Measurements from ENCODE around the gene GYS2.

Gene GYS2

GRCh38 chr12:21509768-21510167, 94.9 kb downstream of the GYS2 start:
- H3K27me3 Mint-ChIP-seq, result no peaks in the 10 kb centered on the region
- H3K4me1 Mint-ChIP-seq, result peaks cover 20% of the 10 kb centered on the region
- ATAC-seq (replicated peaks; ENCODE audit: extremely low read depth, poor library complexity, severe bottlenecking), result no peak
- H3K9me3 Mint-ChIP-seq, result no peaks in the 10 kb centered on the region
- DNase-seq (ENCODE audit: low spot score in 2 of 2), result no peak
- H3K27ac Mint-ChIP-seq (ENCODE audit: low read depth), result peak overlapping the region; percentile 84
- H3K36me3 Mint-ChIP-seq (ENCODE audit: insufficient read depth), result peaks cover 30% of the 10 kb centered on the region
- peak overlapping the region; percentile 39 for H3K4me3 Mint-ChIP-seq

- peak overlapping the region; percentile 23 for H3K27ac Mint-ChIP-seq (ENCODE audit: low read depth)
- peaks cover 35% of the 10 kb centered on the region for H3K4me1 Mint-ChIP-seq
- H3K9me3 Mint-ChIP-seq, result no peaks in the 10 kb centered on the region
- no peak overlapping the region for H3K4me3 Mint-ChIP-seq
- H3K36me3 Mint-ChIP-seq (ENCODE audit: insufficient read depth), result peaks cover 24% of the 10 kb centered on the region
- H3K27me3 Mint-ChIP-seq, result no peaks in the 10 kb centered on the region
- ATAC-seq (replicated peaks; ENCODE audit: extremely low read depth, poor library complexity, severe bottlenecking), result no peak
- no peak for DNase-seq (ENCODE audit: low spot score in 2 of 2)
These were observed 96.8 kb downstream of the GYS2 start for GRCh38 chr12:21507849-21508248.

GRCh38 chr12:21505888-21506287, 98.8 kb downstream of the GYS2 start:
- H3K27ac Mint-ChIP-seq (ENCODE audit: low read depth), result no peak overlapping the region
- peaks cover 42% of the 10 kb centered on the region for H3K4me1 Mint-ChIP-seq
- H3K9me3 Mint-ChIP-seq, result no peaks in the 10 kb centered on the region
- H3K4me3 Mint-ChIP-seq, result no peak overlapping the region
- ATAC-seq (replicated peaks; ENCODE audit: extremely low read depth, poor library complexity, severe bottlenecking) (no peak), DNase-seq (ENCODE audit: low spot score in 2 of 2) (no peak)
- peaks cover 18% of the 10 kb centered on the region for H3K36me3 Mint-ChIP-seq (ENCODE audit: insufficient read depth)
- H3K27me3 Mint-ChIP-seq, result no peaks in the 10 kb centered on the region

- Mint-ChIP-seq H3K4me3 (no peak overlapping the region), H3K4me1 (peaks cover 38% of the 10 kb centered on the region), H3K27me3 (no peaks in the 10 kb centered on the region), H3K36me3 (ENCODE audit: insufficient read depth) (peaks cover 11% of the 10 kb centered on the region), H3K9me3 (no peaks in the 10 kb centered on the region), H3K27ac (ENCODE audit: low read depth) (no peak overlapping the region)
- DNase-seq (ENCODE audit: low spot score in 2 of 2), result no peak
- ATAC-seq (replicated peaks; ENCODE audit: extremely low read depth, poor library complexity, severe bottlenecking), result no peak
These were observed 101.8 kb downstream of the GYS2 start for GRCh38 chr12:21502872-21503271.

- Mint-ChIP-seq H3K36me3 (ENCODE audit: insufficient read depth) (peaks cover 16% of the 10 kb centered on the region), H3K9me3 (no peaks in the 10 kb centered on the region), H3K4me3 (no peak overlapping the region), H3K27ac (ENCODE audit: low read depth) (no peak overlapping the region), H3K27me3 (no peaks in the 10 kb centered on the region), H3K4me1 (peaks cover 40% of the 10 kb centered on the region)
- ATAC-seq (replicated peaks; ENCODE audit: extremely low read depth, poor library complexity, severe bottlenecking), result peak; percentile 10
- peak in 1 of 2 donors; percentile 11 for DNase-seq (ENCODE audit: low spot score in 2 of 2)
These were observed 102.5 kb downstream of the GYS2 start for GRCh38 chr12:21502164-21502496.

- H3K4me3 Mint-ChIP-seq, result no peak within 1 kb of the TSS
- peaks cover 40% of the 10 kb centered on the region for H3K4me1 Mint-ChIP-seq
- ATAC-seq (replicated peaks; ENCODE audit: extremely low read depth, poor library complexity, severe bottlenecking), result peak; percentile 98
- H3K27me3 Mint-ChIP-seq, result no peaks in the 10 kb centered on the region
- DNase-seq (ENCODE audit: low spot score in 2 of 2), result peak; percentile 77 to 88
- H3K9me3 Mint-ChIP-seq, result no peaks in the 10 kb centered on the region
- peaks cover 21% of the 10 kb centered on the region for H3K36me3 Mint-ChIP-seq (ENCODE audit: insufficient read depth)
- H3K27ac Mint-ChIP-seq (ENCODE audit: low read depth), result no peak within 1 kb of the TSS
These were observed 103.1 kb downstream of the GYS2 start, which contains the start of the genes GOLT1B and RECQL for GRCh38 chr12:21501258-21502163. GOLT1B (plus strand) TSS chr12:21501789; CDS start chr12:21501924, 135 bp downstream. RECQL (minus strand) TSS chr12:21501635; CDS start chr12:21499570, 2,065 bp downstream.

- no peak overlapping the region for H3K27ac Mint-ChIP-seq (ENCODE audit: low read depth)
- ATAC-seq (replicated peaks; ENCODE audit: extremely low read depth, poor library complexity, severe bottlenecking), result peak; percentile 33
- H3K4me1 Mint-ChIP-seq, result peaks cover 40% of the 10 kb centered on the region
- H3K36me3 Mint-ChIP-seq (ENCODE audit: insufficient read depth), result peaks cover 25% of the 10 kb centered on the region
- H3K9me3 Mint-ChIP-seq, result no peaks in the 10 kb centered on the region
- DNase-seq (ENCODE audit: low spot score in 2 of 2), result peak; percentile 12 to 14
- no peak overlapping the region for H3K4me3 Mint-ChIP-seq
- no peaks in the 10 kb centered on the region for H3K27me3 Mint-ChIP-seq
These were observed 103.8 kb downstream of the GYS2 start for GRCh38 chr12:21500786-21501257.

- DNase-seq (ENCODE audit: low spot score in 2 of 2) (no peak), ATAC-seq (replicated peaks; ENCODE audit: extremely low read depth, poor library complexity, severe bottlenecking) (no peak)
- H3K27ac Mint-ChIP-seq (ENCODE audit: low read depth), result no peak overlapping the region
- H3K9me3 Mint-ChIP-seq, result no peaks in the 10 kb centered on the region
- no peak overlapping the region for H3K4me3 Mint-ChIP-seq
- no peaks in the 10 kb centered on the region for H3K27me3 Mint-ChIP-seq
- peaks cover 40% of the 10 kb centered on the region for H3K4me1 Mint-ChIP-seq
- peaks cover 35% of the 10 kb centered on the region for H3K36me3 Mint-ChIP-seq (ENCODE audit: insufficient read depth)
These were observed 104.9 kb downstream of the GYS2 start for GRCh38 chr12:21499765-21500164.
